Thyroid gland (tissue), 4 donors: ENCODE measurements around the gene ANGEL1.

Experiments
- POLR2A ChIP-seq, 2 donors: fragments of 450-650 bp; IDR thresholded peaks; one replicate each; pipeline ENCODE4 v1.6.1; 2017; ENCODE audit warnings: antibody characterized with exemption in 2 of 2, mild to moderate bottlenecking in 2 of 2, moderate library complexity in 1 of 2
- TF ChIP-seq, protein P1 (sequence below), 6 experiments: fragments of 200-600 bp in 3 of 6; fragments of 450-650 bp in 3 of 6; sonication (generic) in 3 of 6; IDR thresholded peaks; one replicate each; pipeline ENCODE4 v1.5.1; 2016 to 2019; ENCODE audit warnings: antibody characterized with exemption in 6 of 6, mild to moderate bottlenecking in 2 of 6, inconsistent platforms in 1 of 6, moderate library complexity in 1 of 6

DNA sequence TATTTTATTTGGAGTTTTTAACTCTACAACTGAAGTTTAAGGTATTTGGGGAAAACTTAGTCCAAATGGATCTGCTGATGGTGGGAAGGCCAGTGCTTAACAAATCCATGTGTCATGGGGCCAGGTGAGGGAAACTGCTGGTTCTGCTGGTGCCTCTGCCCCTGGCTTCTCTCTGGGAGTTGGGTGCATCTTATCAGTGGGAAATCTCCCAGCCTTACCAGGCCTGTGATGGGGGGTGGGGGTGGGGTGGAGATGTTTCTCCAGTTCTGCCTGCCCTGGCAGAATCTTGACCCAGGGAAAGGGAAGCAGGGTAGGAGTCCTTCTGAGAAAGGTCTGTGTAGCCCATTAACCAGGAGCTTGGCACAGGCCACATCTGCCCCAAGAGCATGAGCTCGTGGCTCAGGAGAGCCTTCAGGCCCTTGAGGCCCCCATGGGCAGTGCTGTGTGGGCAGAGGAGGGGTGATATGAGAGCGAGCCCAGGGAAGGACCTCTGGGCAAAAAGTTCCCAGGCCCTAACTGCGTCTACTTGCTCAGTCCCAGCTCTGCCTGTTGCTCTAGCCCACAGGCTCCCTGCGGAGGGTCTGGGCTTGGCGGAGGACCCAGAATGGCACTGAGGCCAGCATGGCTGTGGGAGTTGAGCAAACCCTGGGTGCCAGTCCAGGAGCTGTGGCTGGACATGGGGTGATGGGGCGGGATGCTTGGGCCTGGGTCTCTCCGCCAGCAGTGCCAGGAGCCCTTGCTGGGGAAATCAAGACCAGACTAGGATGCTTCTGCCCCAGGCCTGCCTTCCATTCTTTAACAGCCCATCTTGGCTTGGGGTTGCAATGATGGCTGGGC is 33.2 kb downstream of the ANGEL1 start:
- TF ChIP-seq, protein P1, sequence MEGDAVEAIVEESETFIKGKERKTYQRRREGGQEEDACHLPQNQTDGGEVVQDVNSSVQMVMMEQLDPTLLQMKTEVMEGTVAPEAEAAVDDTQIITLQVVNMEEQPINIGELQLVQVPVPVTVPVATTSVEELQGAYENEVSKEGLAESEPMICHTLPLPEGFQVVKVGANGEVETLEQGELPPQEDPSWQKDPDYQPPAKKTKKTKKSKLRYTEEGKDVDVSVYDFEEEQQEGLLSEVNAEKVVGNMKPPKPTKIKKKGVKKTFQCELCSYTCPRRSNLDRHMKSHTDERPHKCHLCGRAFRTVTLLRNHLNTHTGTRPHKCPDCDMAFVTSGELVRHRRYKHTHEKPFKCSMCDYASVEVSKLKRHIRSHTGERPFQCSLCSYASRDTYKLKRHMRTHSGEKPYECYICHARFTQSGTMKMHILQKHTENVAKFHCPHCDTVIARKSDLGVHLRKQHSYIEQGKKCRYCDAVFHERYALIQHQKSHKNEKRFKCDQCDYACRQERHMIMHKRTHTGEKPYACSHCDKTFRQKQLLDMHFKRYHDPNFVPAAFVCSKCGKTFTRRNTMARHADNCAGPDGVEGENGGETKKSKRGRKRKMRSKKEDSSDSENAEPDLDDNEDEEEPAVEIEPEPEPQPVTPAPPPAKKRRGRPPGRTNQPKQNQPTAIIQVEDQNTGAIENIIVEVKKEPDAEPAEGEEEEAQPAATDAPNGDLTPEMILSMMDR (IDR thresholded peaks at IDR 0.05) = no peak
- TF ChIP-seq POLR2A (IDR thresholded peaks at IDR 0.05) = no peak
